ENCODE data around the gene CPNE5. TPM values are rescaled to one million over a fixed set of nuclear protein-coding genes. Genes with fewer than 3 reads are reported as not detected.

CPNE5 gene
- total and polyA plus RNA-seq, 9 of the 15 experiments (the other 6 are each of a cell fraction or from before 2014, with no cell fraction given) = 0.14 to 1.0 (median 0.46) TPM; not detected in 2

DNA sequence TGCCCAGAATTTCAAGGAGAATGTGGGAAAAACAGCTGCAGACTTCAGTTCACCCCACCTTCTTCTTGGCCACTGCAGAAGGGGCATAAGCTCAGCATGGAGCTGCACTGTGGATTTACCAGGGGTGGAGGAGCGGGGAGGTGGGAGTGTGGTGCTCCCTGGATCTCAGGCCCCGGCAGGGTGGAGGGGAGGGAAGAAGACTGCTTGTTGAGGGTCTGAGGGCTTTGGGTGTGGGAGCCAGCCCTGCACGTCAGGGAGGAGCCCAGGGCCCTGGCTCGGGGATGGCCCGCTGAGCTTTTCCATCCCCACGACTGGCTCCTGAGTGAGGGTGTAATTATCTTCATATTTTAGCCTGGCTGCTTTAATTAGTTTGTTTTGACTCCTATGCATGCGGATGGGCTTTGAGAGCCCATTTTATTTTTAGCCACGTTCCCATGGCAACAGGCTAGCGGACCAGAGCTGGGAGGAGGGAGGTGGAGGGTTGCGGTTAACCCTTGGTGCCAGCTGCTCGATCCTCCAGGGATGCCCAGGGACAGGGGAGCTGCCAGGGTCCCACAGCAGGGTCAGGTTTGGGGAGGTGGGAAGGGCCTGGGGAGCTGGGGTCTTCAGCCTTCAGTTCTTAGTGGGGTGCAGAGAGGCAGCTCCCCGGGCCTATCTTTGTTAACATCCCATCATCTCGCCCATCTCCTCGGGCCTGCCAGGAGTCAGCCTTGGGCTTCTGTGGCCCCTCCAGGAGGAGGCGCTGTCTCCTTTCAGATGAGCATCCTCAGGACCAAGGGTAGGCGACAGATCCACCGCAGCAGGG is 73.4 kb downstream of the CPNE5 start (continued):
- no peak for TF ChIP-seq PHB (CRISPR knock-in tag; IDR thresholded peaks at IDR 0.05)
- TF ChIP-seq FOXM1 (IDR thresholded peaks at IDR 0.05; ENCODE audit: low read depth) = no peak
- TF ChIP-seq FOXM1 (CRISPR knock-in tag; IDR thresholded peaks at IDR 0.05; ENCODE audit: low read depth) = no peak
- no peak for TF ChIP-seq TSC22D4 (tag; IDR thresholded peaks at IDR 0.05)
- TF ChIP-seq JUN (IDR thresholded peaks at IDR 0.05; ENCODE audit: borderline replicate concordance, low read depth, low read length) = 0 out of 2 replicates have a peak, but pooled peaks have one; percentile 40
- no peak for TF ChIP-seq JUN (CRISPR knock-in tag; IDR thresholded peaks at IDR 0.05; ENCODE audit: borderline replicate concordance)
- TF ChIP-seq SPI1 (IDR thresholded peaks at IDR 0.05; ENCODE audit: borderline replicate concordance, low read depth, low read length) = no peak
- TF ChIP-seq SMARCA4 (IDR thresholded peaks at IDR 0.05) = no peak
- TF ChIP-seq KLF13 (tag; IDR thresholded peaks at IDR 0.05; ENCODE audit: borderline replicate concordance, low read depth) = no peak
- TF ChIP-seq JUND (IDR thresholded peaks at IDR 0.05; ENCODE audit: borderline replicate concordance, low read depth, low read length) = peak; percentile 53
- TF ChIP-seq JUND (tag; IDR thresholded peaks at IDR 0.05; ENCODE audit: borderline replicate concordance, low read depth, low read length) = no peak; the same call in 2 of the 3 replicates
- TF ChIP-seq ZNF644 (tag; IDR thresholded peaks at IDR 0.05; ENCODE audit: low read depth) = no peak
- TF ChIP-seq MYC (IDR thresholded peaks at IDR 0.05; ENCODE audit: low read depth, low read length) = 0 out of 2 replicates have a peak, but pooled peaks have one; percentile 37
- no peak for TF ChIP-seq MYC (CRISPR knock-in tag; IDR thresholded peaks at IDR 0.05; ENCODE audit: borderline replicate concordance, low read depth)
- no peak for TF ChIP-seq PTRF (tag; IDR thresholded peaks at IDR 0.05)
- no peak for TF ChIP-seq SETDB1 (IDR thresholded peaks at IDR 0.05; ENCODE audit: low read length)
- no peak for TF ChIP-seq FOSL1 (tag; conservative IDR thresholded peaks at IDR 0.05)
- TF ChIP-seq, protein P1, sequence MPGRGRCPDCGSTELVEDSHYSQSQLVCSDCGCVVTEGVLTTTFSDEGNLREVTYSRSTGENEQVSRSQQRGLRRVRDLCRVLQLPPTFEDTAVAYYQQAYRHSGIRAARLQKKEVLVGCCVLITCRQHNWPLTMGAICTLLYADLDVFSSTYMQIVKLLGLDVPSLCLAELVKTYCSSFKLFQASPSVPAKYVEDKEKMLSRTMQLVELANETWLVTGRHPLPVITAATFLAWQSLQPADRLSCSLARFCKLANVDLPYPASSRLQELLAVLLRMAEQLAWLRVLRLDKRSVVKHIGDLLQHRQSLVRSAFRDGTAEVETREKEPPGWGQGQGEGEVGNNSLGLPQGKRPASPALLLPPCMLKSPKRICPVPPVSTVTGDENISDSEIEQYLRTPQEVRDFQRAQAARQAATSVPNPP (IDR thresholded peaks at IDR 0.05; ENCODE audit: borderline replicate concordance, insufficient read depth, insufficient read length) = no peak
- peak; percentile 60 to 87; a peak in 3 of 4 replicates for TF ChIP-seq RCOR1 (IDR thresholded peaks at IDR 0.05; ENCODE audit: borderline replicate concordance in 1 of 2, low read depth in 2 of 2, low read length in 2 of 2)
- TF ChIP-seq HNRNPUL1 (IDR thresholded peaks at IDR 0.05; ENCODE audit: low read length) = no peak
- TF ChIP-seq ZNF12 (CRISPR knock-in tag; IDR thresholded peaks at IDR 0.05) = no peak
- TF ChIP-seq, protein P2, sequence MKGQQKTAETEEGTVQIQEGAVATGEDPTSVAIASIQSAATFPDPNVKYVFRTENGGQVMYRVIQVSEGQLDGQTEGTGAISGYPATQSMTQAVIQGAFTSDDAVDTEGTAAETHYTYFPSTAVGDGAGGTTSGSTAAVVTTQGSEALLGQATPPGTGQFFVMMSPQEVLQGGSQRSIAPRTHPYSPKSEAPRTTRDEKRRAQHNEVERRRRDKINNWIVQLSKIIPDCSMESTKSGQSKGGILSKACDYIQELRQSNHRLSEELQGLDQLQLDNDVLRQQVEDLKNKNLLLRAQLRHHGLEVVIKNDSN (CRISPR knock-in tag; IDR thresholded peaks at IDR 0.05) = no peak
- no peak for TF ChIP-seq ATF7 (IDR thresholded peaks at IDR 0.05)
- TF ChIP-seq TBP (optimal IDR thresholded peaks at IDR 0.05; ENCODE audit: low read depth, low read length) = no peak
- no peak for TF ChIP-seq CEBPG (CRISPR knock-in tag; IDR thresholded peaks at IDR 0.05)
- TF ChIP-seq CEBPG (tag; conservative IDR thresholded peaks at IDR 0.05 in 1 of 2, IDR thresholded peaks at IDR 0.05 in 1 of 2) = no peak
- peak; percentile 74 for TF ChIP-seq RBM39 (optimal IDR thresholded peaks at IDR 0.05; ENCODE audit: low read depth, low read length)
- no peak for TF ChIP-seq ELF4 (CRISPR knock-in tag; IDR thresholded peaks at IDR 0.05)
- no peak for TF ChIP-seq BDP1 (IDR thresholded peaks at IDR 0.05; ENCODE audit: insufficient read depth, insufficient read length)
